HL-60 (cell line): ENCODE results near the gene DDOST.

ENCODE experiments used
- DNase-seq, 2 experiments: peaks; one replicate each; pipeline ENCODE4 v3.0.0-alpha.2; 2010 to 2020; ENCODE audit warnings: low read depth in 1 of 2, low spot score in 1 of 2
- H3K27ac ChIP-seq: fragments of 250-450 bp; sonication (Bioruptor Pico); replicated peaks from 2 replicates; pipeline ENCODE4 v1.5.1; 2020; ENCODE audit warnings: mild to moderate bottlenecking, moderate library complexity
- H3K27me3 ChIP-seq: fragments of 250-450 bp; sonication (Bioruptor Pico); 2 replicates; pipeline ENCODE4 v1.5.1; 2021; ENCODE audit warnings: mild to moderate bottlenecking, moderate library complexity; ENCODE audit not compliant: insufficient read depth, poor library complexity, severe bottlenecking
- H3K4me3 ChIP-seq: replicated peaks from 2 replicates; pipeline ENCODE4 v1.5.1; 2011; ENCODE audit warnings: mild to moderate bottlenecking, control low read depth, low read length; ENCODE audit not compliant: insufficient read depth
- CTCF ChIP-seq: IDR thresholded peaks from one replicate; pipeline ENCODE4 v1.5.1; 2011; ENCODE audit warnings: low read length, control low read depth, inconsistent platforms; ENCODE audit not compliant: insufficient read depth
- GABPA ChIP-seq: IDR thresholded peaks from 2 replicates; pipeline ENCODE4 v1.6.1; 2012; ENCODE audit warnings: low read depth
- POLR2AphosphoS5 ChIP-seq: IDR thresholded peaks from 2 replicates; pipeline ENCODE4 v1.6.1; 2012; ENCODE audit warnings: low read depth
- SPI1 ChIP-seq: IDR thresholded peaks from 2 replicates; pipeline ENCODE4 v1.6.1; 2012; ENCODE audit warnings: low read depth, mild to moderate bottlenecking, borderline replicate concordance
- TF ChIP-seq, protein P1 (sequence below): IDR thresholded peaks from 2 replicates; pipeline ENCODE4 v1.6.1; 2012; ENCODE audit warnings: low read depth; ENCODE audit not compliant: insufficient replicate concordance

The DDOST gene

GRCh38 chr1:20658166-20658915 lies 2.8 kb downstream of the DDOST start:
- H3K27ac ChIP-seq = no peak overlapping the region
- no peaks in the 10 kb centered on the region for H3K27me3 ChIP-seq
- TF ChIP-seq, protein P1, sequence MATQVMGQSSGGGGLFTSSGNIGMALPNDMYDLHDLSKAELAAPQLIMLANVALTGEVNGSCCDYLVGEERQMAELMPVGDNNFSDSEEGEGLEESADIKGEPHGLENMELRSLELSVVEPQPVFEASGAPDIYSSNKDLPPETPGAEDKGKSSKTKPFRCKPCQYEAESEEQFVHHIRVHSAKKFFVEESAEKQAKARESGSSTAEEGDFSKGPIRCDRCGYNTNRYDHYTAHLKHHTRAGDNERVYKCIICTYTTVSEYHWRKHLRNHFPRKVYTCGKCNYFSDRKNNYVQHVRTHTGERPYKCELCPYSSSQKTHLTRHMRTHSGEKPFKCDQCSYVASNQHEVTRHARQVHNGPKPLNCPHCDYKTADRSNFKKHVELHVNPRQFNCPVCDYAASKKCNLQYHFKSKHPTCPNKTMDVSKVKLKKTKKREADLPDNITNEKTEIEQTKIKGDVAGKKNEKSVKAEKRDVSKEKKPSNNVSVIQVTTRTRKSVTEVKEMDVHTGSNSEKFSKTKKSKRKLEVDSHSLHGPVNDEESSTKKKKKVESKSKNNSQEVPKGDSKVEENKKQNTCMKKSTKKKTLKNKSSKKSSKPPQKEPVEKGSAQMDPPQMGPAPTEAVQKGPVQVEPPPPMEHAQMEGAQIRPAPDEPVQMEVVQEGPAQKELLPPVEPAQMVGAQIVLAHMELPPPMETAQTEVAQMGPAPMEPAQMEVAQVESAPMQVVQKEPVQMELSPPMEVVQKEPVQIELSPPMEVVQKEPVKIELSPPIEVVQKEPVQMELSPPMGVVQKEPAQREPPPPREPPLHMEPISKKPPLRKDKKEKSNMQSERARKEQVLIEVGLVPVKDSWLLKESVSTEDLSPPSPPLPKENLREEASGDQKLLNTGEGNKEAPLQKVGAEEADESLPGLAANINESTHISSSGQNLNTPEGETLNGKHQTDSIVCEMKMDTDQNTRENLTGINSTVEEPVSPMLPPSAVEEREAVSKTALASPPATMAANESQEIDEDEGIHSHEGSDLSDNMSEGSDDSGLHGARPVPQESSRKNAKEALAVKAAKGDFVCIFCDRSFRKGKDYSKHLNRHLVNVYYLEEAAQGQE = no peak
- TF ChIP-seq GABPA (no peak), SPI1 (no peak), CTCF (no peak), POLR2AphosphoS5 (no peak)
- DNase-seq = no peak
- H3K4me3 ChIP-seq = no peak overlapping the region

DNA sequence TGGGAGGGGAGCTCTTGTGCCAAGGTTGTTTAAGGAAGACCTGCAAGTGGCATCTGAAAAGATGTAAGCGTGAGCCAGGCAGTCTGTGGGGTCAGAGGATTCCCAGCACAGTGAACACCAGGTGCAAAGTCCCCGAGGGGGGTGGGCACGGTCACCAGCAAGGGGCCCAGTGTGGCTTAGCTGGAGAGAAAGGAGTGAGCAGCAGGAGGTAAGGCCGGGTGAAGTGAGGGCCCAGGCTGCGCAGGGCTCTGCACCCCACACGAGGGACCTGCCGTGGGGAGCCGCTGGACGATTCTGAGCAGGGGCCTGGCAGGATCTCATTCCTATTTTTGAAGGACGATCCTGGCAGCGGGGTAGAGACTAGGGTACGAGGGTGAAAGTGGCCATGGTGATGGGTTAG lies 4.1 kb downstream of the DDOST start:
- no peak for TF ChIP-seq SPI1
- TF ChIP-seq CTCF = no peak
- TF ChIP-seq POLR2AphosphoS5 = no peak
- TF ChIP-seq, protein P1 = no peak
- no peak for TF ChIP-seq GABPA
- no peak overlapping the region for H3K27ac ChIP-seq
- no peak overlapping the region for H3K4me3 ChIP-seq
- H3K27me3 ChIP-seq = no peaks in the 10 kb centered on the region
- DNase-seq = no peak

DNA sequence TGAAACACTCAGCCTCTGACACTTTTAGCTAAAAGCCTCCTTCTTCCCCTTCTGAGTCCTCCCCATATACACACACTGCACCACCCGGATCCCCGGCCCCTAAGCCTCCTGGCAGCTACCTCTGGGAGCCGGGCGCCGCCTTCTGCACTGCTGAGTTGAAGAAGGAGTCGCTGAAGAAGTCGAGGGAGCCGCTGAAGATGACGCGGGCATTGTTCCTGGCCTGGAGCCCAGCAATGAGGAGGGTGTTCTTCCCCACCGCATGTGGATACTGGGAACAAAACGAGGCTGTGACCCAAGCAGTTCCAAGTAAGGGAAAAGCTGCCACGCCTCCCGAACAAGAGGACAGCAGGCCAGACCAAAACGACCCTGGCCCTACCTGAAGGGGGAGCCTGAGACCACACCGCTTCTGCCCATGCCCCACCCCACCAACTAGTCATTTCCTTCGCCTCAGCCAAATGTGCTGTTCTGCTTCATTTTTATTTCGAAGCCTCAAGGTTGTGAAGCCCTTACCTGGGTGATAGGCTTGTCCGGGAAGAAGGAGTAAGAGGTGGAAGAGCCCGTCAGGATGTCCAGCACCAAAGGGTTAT lies 7.0 kb downstream of the DDOST start:
- Histone ChIP-seq H3K27ac (no peak overlapping the region), H3K4me3 (no peak overlapping the region), H3K27me3 (no peaks in the 10 kb centered on the region)
- DNase-seq = no peak
- TF ChIP-seq SPI1 (no peak), GABPA (no peak), CTCF (no peak), POLR2AphosphoS5 (no peak)
- TF ChIP-seq, protein P1 = no peak
